Activated CD4-positive, alpha-beta T cell treated with anti-CD3 and anti-CD28 coated beads, Interleukin-2, amount 50 U/mL, for 24 hours (primary cell): ENCODE data around the gene RPL5.
"Not testable (repeated sequence)": the region's sequence is repeated elsewhere in the genome, so short reads cannot be mapped to it uniquely, and the experiment has no call there.

Experiments
- DNase-seq, 2 donors: peaks; one replicate each; pipeline ENCODE4 v3.0.0-alpha.2; 2020; ENCODE audit warnings: low read depth in 1 of 2, low spot score in 1 of 2

The RPL5 gene

DNA sequence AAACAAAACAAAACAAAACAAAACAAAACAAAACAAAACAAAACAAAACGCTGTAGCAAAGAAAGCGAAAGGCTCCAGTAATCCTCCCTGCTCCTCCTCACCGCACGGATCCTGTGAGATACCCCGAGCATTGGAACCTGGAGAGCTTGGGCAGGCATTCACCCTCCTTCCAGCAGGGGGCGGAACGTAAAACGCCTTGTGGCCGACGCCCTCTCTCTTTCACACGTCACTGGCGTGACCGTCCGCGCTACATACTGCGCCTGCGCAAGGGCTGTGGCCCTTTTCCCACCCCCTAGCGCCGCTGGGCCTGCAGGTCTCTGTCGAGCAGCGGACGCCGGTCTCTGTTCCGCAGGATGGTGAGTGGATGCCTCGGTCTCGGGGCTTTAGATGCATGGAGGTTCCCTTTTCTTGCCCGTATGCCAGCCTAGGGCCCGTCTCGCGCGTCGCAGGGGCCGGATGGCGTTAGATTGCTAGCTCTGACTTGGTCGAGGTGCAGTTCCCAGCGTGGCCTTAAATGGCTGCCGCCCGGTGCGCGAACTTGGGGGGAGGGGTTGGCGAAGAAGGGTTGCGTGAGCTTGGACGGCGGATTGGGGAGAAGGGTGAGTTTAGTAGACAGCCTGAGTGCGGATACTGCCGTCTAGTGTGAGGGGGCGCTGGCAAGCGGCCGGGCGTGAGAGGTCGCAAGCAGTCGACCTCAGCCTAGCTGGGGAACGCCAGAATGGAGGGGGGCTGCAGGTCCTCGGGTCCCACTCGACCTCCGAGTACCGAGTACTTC lies at the start of gene RPL5:
Gene RPL5 (plus strand): TSS at position 279 of the 775 bp plus-strand sequence. CDS start 75 bp downstream, at position 354.
- peak; percentile 96 to 97 for DNase-seq

DNA sequence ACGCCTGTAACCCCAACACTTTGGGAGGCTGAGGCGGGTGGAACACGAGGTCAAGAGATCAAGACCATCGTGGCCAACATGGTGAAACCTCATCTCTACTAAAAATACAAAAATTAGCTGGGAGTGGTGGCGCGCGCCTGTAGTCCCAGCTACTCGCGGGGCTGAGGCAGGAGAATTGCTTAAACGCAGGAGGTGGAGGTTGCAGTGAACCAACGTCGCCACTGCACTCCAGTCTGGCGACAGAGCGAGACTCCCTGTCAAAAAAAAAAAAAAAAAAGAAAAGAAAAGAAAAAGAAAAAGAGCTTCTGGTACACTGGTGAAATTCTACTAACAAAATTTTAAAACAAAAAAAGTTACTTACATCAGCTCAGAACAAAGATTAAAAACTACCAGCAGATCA lies 48.3 kb upstream of the RPL5 start:
- DNase-seq, result not testable (repeated sequence)

DNA sequence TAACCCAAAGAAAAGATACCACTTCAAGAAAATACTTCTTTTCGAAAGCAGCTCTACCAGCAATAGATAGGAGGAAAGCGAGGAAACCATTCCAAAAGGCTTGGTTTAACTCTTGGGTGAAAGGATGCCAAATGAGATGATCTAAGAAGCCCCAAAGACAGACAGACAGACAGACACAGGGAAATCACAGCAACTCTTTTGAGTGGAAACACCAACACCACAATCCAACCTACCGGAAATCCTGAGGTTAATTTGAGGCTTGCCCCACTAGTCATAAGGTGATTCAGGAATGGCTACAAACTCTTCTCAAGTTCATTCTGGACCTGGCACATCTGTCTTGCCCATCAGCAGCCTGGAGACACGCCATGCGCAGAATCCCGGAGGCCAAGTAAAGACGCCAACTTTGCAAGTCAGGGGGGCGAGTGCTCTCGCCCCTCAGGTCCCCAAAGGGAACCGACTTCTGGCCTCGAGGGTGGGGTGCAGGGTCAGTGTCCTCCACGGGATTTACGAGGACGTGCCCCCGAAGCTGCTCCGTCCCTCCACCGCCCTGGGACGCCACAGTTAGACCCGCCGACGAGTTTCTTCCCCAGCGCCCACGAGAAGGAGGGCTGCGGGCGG lies 47.7 kb upstream of the RPL5 start:
- DNase-seq, result peak in 1 of 2 donors; percentile 13

DNA sequence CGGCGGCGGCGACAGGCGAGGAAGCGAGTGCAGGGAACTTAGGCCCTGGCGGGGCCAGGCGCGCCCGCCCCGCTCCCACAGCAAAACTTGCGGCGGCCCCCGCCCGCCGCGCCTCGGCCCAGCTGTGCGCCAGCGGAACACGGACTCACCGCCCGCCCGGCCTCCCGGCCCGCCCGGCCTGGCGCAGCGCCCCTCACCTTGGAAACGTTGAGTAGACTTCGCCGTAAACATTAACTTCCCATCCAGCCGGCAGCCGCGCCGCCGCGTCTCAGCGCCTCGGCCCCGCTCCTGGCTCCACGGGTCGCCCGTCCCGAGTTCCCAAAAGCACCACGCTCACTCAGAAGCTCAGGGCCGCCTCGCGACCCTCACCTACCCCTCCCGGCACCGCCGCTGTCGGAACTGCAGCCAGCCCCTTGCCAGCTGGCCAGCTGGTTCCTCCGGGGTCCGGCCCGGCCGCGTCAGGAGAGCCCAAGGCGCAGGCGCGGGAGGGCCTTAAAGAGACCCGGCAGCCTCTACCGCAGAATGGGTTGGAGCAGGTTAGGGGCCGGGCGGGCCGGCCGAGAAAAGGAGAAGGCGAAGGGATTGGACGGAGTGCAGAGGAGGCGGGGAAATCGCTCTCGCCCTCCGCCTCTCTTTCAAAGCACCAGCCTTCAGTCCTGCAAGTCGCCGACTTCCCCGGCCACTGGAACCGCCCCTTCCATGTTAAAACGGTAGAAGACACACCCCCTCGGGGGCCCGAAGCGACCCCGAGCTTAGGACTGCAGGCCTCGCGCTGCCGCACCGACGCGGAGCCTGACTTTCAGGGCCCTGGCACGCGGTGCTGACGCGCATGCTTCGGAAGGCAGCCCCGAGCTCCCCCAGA lies 47.0 kb upstream of the RPL5 start, which contains the start of gene EVI5:
Gene EVI5 (minus strand): TSS at position 470 of the 862 bp plus-strand sequence. CDS start 48,562 bp downstream, outside the sequence.
- DNase-seq, result peak; percentile 33 to 65

- no peak for DNase-seq
These were observed 45.5 kb upstream of the RPL5 start for GRCh38 chr1:92786111-92786901.

DNA sequence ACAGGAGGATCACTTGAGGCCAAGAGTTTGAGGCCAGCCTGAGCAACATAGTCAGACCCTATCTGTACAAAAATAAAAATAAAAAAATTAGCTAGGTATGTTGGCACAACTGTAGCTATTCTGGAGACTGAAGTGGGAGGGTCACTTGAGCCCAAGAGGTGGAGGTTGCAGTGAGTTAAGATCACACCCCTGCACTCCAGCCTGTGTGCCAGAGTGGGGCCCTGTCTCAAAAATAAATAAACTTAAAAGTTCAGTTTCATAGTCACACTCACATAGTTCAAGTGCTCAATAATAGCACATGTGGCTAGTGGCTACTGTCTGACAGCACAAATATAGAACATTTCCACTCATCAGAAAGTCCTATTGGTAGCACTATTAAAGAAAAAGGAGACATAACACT lies 41.8 kb upstream of the RPL5 start:
- DNase-seq, result no peak

DNA sequence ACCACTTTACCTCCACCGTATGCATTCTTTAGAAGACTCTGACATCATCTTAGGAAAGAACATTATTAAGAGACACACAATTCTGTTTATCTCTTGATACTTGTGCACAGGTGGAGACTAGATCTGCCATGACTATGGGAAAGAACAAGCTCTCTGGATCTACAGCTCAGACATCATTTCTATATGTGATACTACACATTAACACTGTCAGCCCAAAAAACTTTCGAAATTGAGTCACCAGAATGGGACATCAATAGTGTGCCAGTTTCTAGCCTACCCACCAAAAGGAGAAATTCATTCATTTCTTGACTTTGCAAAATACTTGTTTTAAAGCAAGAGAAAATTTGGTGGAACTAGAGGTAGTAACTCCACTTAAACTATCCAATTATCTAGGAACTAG lies 41.0 kb upstream of the RPL5 start:
- DNase-seq, result no peak

DNA sequence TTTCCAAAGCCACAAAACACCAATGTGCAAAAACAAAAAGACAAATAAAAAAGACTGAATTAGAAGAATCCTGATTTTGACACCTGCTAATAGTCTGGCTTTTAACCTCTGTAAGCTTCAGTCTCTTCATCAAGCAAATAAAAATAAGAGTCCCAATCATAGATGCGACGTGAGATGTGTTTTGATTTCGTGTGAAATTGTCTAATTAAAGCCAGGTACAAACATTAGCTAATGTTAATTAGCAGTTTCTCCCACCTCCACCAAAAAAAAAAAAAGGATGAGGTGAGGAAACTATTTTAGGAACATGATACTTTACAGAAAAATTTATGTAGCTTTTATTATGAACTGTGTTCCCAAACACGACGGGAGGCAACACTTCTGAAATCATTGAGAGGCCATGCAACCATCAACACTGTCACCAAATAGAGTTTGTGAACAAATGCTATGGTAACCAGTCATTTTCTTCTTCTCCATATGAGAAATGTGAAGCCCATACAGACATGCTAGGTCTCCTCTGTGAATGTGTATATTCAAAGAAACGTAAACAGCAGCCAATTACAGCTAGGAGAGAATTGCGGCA lies 40.3 kb upstream of the RPL5 start:
- no peak for DNase-seq

- no peak for DNase-seq
These were observed 39.5 kb upstream of the RPL5 start for GRCh38 chr1:92792340-92792782.

- no peak for DNase-seq
These were observed 36.7 kb upstream of the RPL5 start for GRCh38 chr1:92795166-92795565.

DNA sequence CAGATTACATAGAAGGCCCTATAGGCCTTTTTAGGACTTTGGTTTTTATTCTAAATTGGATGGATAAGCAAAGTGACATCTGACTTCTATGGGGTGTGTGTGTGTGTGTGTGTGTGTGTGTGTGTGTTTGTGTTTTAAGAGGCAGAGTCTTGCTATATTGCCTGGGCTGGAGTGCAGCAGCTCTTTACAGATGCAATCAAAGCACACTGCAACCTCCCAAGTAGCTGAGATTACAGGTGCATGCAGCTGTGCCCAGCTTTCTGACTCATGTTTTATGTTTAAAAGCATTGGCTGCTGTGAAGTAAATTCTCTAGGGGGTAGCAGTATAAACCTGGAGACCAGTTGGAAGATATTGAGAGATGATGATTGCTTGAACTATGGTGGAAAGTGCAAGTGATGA lies 34.5 kb upstream of the RPL5 start:
- no peak for DNase-seq

DNA sequence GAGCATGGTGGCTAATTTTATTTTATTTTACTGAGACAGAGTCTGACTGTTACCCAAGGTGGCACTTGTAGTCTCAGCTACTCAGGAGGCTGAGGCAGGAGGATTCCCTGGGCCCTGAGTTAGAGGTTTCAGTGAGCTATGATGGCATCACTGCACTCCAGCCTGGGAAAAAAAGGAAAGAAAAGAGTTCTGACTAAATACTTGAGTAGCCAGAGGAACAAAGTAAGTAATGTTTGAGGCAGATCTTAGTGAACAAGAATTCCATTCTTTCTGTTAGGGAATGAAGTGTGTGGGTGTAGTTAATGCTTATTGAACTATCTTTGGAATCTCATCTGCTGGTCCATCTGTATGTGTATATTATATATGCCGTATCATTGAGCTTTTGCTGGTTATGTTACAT lies 33.9 kb upstream of the RPL5 start:
- DNase-seq, result no peak

GRCh38 chr1:92803140-92803887 lies 28.5 kb upstream of the RPL5 start:
- DNase-seq, result no peak

GRCh38 chr1:92804721-92805201 lies 27.1 kb upstream of the RPL5 start:
- DNase-seq, result no peak

GRCh38 chr1:92805216-92805615 lies 26.6 kb upstream of the RPL5 start:
- no peak for DNase-seq

DNA sequence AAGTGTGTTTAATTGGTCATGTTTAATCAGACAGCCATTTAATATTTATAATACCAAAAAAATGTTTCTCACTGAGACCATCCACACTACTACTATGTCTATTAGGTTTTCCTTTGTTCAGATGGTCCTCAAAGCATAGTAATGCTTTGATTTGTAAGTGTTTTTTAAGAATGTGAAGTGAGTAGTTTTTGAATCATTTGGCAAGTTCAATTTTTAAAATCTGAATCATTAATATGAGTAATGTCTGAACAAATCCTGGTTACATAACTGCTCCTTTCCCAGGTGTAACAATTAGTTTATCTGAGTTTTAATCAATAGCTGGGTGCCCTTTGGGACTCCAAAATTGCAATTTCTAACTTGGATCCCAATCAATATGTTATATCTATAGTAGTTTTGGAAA lies 23.5 kb upstream of the RPL5 start:
- no peak for DNase-seq

DNA sequence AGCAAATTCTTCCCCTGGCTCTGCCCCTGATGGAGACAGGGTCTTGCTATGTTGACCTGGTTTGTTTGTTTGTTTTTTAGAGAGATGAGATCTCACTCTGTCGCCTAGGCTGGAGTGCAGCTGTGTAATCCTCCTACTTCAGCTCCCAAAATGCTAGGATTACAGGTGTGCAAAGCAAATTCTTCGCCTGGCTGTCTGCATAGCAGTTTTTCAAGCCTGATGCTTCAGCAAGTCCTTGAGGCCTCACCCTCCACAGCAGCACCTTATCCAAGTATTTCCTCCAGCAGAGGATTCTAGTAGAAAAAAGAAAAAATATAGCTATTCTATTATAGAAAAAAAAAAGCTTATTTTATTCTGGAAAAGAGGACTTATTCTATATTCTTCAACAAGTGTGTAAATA lies 15.1 kb upstream of the RPL5 start:
- DNase-seq, result no peak

DNA sequence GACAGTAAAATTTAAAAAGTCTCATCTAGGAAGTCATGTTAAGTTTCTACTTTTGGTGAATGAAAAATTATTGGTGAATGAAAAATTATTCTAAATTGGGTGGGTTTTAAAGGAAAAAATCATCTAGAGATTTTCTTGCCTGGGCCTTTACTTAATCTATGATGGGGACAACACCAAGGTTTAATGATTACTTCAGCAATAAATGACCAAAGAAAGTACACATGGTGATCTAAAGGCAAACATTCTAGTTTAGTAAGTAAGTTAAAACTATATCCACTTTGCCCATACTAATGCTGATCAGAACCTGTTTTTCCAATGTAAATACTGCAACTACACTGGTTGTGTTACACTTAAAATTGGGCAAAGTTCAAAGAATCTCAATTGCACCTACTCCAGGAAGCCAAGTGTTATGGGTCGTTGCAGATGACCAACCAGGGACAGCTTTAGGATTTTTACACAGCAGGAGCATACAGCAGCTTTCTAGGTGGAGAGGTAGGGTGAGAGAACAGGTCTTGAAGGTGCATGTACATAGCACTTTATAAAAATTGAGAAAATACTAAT lies 14.6 kb upstream of the RPL5 start:
- DNase-seq, result no peak
